ENCODE measurements around the gene MINDY3.

MINDY3 gene

DNA sequence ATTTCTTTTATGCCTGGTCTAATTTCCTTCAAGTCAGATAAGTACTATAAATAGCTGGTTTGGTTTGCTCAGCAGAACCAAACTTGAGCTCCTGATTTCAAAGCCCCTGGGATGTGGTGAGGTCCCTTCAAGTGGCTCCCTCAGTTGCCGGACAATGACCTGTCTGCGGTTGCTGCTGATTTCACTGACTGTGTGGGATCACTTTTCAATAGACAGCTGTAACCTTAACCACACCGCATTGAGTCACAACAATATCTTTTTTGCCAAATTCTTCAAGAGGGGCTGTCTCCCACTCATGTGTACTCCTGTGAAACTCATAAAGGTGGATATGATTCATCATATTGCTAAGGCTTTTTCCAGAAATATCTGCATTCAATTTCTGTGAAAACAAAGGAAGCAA is 117.5 kb downstream of the MINDY3 start:
- ChIA-PET POLR2A (no interaction called here), CTCF (interaction anchor here (0.6 to 1.0 kb wide), 2 partner anchors 18 to 591 kb away, joined by 3 read pairs; no protein-coding TSS in a partner anchor)
- TF ChIP-seq L3MBTL2 (conservative IDR thresholded peaks at IDR 0.05) (no peak), HDGF (IDR thresholded peaks at IDR 0.05; ENCODE audit: borderline replicate concordance) (no peak), BHLHE40 (IDR thresholded peaks at IDR 0.05; ENCODE audit: borderline replicate concordance) (no peak), ELF4 (IDR thresholded peaks at IDR 0.05) (no peak), LEF1 (IDR thresholded peaks at IDR 0.05; ENCODE audit: borderline replicate concordance) (no peak), FOXA1 (IDR thresholded peaks at IDR 0.05) (no peak)
- TF ChIP-seq, protein P1, sequence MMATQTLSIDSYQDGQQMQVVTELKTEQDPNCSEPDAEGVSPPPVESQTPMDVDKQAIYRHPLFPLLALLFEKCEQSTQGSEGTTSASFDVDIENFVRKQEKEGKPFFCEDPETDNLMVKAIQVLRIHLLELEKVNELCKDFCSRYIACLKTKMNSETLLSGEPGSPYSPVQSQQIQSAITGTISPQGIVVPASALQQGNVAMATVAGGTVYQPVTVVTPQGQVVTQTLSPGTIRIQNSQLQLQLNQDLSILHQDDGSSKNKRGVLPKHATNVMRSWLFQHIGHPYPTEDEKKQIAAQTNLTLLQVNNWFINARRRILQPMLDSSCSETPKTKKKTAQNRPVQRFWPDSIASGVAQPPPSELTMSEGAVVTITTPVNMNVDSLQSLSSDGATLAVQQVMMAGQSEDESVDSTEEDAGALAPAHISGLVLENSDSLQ (IDR thresholded peaks at IDR 0.05), result no peak
- DNase-seq (ENCODE audit: extremely low spot score), result no peak

DNA sequence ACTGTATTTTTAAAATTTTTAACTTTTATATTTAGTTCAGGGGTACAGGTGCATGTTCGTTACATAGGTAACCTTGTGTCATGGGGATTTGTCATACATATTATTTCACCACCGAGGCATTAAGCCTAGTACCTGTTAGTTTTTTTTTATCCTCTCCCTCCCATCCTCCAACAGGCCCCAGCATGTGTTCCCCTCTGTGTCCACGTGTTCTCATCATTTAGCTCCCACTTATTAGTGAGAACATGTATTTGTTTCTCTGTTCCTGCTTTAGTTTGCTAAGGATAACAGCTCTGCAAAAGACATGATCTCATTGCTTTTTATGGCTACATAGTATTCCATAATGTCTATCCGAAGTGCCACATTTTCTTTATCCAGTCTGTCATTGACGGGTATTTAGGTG is 118.2 kb downstream of the MINDY3 start:
- TF ChIP-seq BHLHE40 (IDR thresholded peaks at IDR 0.05; ENCODE audit: borderline replicate concordance) (no peak), LEF1 (IDR thresholded peaks at IDR 0.05; ENCODE audit: borderline replicate concordance) (no peak), ARNT (IDR thresholded peaks at IDR 0.05) (no peak), TARDBP (IDR thresholded peaks at IDR 0.05) (no peak), FOXA1 (IDR thresholded peaks at IDR 0.05) (no peak), L3MBTL2 (conservative IDR thresholded peaks at IDR 0.05) (no peak), NFRKB (IDR thresholded peaks at IDR 0.05) (no peak), FOXM1 (IDR thresholded peaks at IDR 0.05; ENCODE audit: borderline replicate concordance) (no peak), CTBP1 (IDR thresholded peaks at IDR 0.05; ENCODE audit: borderline replicate concordance) (no peak)
- TF ChIP-seq, protein P1 (IDR thresholded peaks at IDR 0.05), result no peak
- DNase-seq (ENCODE audit: extremely low spot score), result no peak
- POLR2A ChIA-PET, result no interaction called here
- CTCF ChIA-PET, result interaction anchor here (1.0 kb wide), 1 partner anchor 17 kb away, joined by 3 read pairs; no protein-coding TSS in a partner anchor

DNA sequence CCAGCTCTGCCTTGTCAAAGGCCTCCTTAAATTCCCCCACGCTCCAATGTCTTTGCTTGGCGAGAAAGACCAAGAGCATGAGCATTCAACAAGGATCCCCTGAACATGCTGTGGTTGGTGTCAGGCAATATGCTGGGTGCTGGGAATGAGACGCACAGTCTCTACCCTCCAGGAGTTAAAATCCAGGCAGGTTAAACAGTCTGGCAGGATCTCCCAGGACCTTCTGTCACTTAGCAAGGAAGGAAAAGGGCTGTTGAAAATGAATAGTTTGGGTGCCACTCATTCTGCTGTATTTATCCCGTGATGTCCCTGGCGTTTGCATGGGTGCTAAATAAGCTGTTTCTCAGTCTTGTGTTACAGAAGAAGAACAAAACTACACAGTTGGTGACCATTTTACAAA is 118.7 kb downstream of the MINDY3 start:
- TF ChIP-seq TARDBP (IDR thresholded peaks at IDR 0.05) (no peak), SUZ12 (IDR thresholded peaks at IDR 0.05) (no peak), SP1 (IDR thresholded peaks at IDR 0.05) (no peak), ZNF384 (IDR thresholded peaks at IDR 0.05) (no peak)
- no peak for DNase-seq (ENCODE audit: extremely low spot score)
- CTCF ChIA-PET, result no interaction called here
- POLR2A ChIA-PET, result no interaction called here

DNA sequence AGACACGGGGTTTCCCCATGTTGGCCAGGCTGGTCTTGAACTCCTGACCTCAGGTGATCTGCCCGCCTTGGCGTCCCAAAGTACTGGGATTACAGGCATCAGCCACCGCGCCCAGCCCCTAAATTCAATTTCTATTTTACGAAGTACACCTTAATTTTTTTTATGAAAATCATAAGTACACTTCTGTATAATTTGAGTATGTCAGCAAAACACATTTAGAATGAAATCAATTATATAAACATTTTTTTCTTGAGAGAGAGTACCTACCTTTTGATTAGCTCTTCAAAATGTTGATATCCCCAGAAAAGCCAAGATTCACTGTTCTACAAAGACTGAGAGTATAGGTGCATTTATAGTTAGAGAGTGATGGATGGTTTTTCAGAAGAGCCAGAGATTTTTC is 120.0 kb downstream of the MINDY3 start:
- DNase-seq (ENCODE audit: extremely low spot score), result no peak
- TF ChIP-seq LEF1 (IDR thresholded peaks at IDR 0.05; ENCODE audit: borderline replicate concordance) (no peak), TARDBP (IDR thresholded peaks at IDR 0.05) (no peak), NFRKB (IDR thresholded peaks at IDR 0.05) (no peak), L3MBTL2 (conservative IDR thresholded peaks at IDR 0.05) (no peak), FOXM1 (IDR thresholded peaks at IDR 0.05; ENCODE audit: borderline replicate concordance) (no peak), SUZ12 (IDR thresholded peaks at IDR 0.05) (no peak), CTBP1 (IDR thresholded peaks at IDR 0.05; ENCODE audit: borderline replicate concordance) (no peak)
- POLR2A ChIA-PET, result no interaction called here
- CTCF ChIA-PET, result interaction anchor here (1.1 kb wide), 1 partner anchor 72 kb away, joined by 3 read pairs; no protein-coding TSS in a partner anchor

DNA sequence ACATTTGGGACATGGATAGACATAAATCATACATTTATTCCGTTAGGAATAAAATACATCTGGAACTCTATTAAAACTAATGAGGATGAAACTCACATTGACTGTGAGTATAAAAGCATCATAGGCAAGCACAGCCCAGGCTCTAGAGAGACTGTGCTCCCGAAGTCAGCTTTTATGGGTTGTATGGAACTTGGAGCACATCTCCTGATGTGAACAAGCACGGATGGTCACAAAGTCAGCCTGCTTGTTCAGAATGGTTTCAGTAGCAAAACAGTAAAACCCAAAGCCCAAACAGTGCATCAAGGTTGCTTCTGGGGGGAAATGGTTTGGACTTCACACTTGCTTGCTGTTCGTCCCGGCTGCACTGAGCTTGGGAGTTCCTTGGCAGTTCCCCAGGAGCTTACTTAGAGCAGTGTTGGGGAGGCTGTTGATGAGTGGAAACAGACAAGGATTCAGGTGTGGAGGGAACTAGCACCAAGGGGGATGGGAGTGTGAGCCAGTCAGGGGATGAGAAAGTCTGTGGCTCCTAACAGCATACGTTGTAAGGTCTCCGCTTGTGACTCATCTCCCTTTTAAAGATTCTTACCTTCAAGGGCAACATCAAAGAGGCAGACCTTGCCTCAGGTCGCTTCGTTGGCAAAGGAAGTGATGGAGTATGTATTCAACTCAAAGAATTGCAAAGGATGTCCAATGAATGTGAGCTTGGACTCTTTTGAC is 120.9 kb downstream of the MINDY3 start:
- TF ChIP-seq ARNT (IDR thresholded peaks at IDR 0.05), result no peak
- no peak for TF ChIP-seq FOXM1 (IDR thresholded peaks at IDR 0.05; ENCODE audit: borderline replicate concordance)
- TF ChIP-seq, protein P1 (IDR thresholded peaks at IDR 0.05), result no peak
- no peak for TF ChIP-seq FOXA1 (IDR thresholded peaks at IDR 0.05)
- TF ChIP-seq BHLHE40 (IDR thresholded peaks at IDR 0.05; ENCODE audit: borderline replicate concordance), result no peak
- TF ChIP-seq ZNF384 (IDR thresholded peaks at IDR 0.05), result no peak
- TF ChIP-seq TARDBP (IDR thresholded peaks at IDR 0.05), result no peak
- TF ChIP-seq L3MBTL2 (conservative IDR thresholded peaks at IDR 0.05), result no peak
- TF ChIP-seq HDGF (IDR thresholded peaks at IDR 0.05; ENCODE audit: borderline replicate concordance), result no peak
- no peak for TF ChIP-seq NFRKB (IDR thresholded peaks at IDR 0.05)
- TF ChIP-seq SUZ12 (IDR thresholded peaks at IDR 0.05), result no peak
- TF ChIP-seq FOXK2 (IDR thresholded peaks at IDR 0.05), result no peak
- TF ChIP-seq CTBP1 (IDR thresholded peaks at IDR 0.05; ENCODE audit: borderline replicate concordance), result no peak
- no peak for TF ChIP-seq ELF4 (IDR thresholded peaks at IDR 0.05)
- no peak for TF ChIP-seq SP1 (IDR thresholded peaks at IDR 0.05)
- TF ChIP-seq LEF1 (IDR thresholded peaks at IDR 0.05; ENCODE audit: borderline replicate concordance), result no peak
- ChIA-PET CTCF (interaction anchor here (0.6 kb wide), 2 partner anchors 10 to 306 kb away, joined by 4 to 6 read pairs; no protein-coding TSS in a partner anchor), POLR2A (interaction anchor here (1.0 kb wide), 1 partner anchor 780 kb away, joined by 3 read pairs; no protein-coding TSS in a partner anchor)
- DNase-seq (ENCODE audit: extremely low spot score), result no peak

DNA sequence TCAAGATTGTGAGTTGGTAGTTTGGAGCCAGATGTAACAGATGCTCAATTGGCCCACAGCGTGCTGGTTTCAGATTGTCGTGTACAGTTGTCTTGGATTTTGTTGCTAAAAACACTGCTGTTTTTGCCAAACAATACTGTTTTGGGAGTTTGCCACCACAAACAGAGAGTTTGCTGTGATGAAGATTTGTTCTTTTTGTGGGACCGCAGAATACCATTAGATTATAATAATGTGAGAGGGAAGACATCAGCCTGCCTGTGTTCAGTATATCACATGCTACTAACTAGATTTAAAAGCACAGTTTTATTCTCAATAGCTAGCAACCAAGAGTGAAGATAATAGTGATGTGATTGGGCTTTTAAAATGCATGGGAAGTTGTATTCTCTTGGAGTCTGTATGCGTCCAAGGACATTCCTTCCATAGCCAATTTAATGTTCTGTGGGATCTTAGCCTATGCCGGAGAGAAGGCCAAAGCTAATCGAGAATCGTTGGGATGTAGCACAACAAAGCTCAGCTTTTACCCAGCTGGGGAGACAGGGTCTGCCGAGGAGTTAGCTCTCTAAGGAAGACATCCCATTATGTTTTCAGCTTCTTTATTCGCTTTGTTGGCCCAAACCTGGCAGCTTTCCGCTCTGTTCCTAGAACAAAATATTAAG is 121.9 kb downstream of the MINDY3 start:
- no peak for DNase-seq (ENCODE audit: extremely low spot score)

More for the DNA sequence above, 121.9 kb downstream of the MINDY3 start:
- TF ChIP-seq ZNF384 (IDR thresholded peaks at IDR 0.05) (no peak), BHLHE40 (IDR thresholded peaks at IDR 0.05; ENCODE audit: borderline replicate concordance) (no peak), SP1 (IDR thresholded peaks at IDR 0.05) (no peak), CTBP1 (IDR thresholded peaks at IDR 0.05; ENCODE audit: borderline replicate concordance) (no peak)
- TF ChIP-seq, protein P1 (IDR thresholded peaks at IDR 0.05), result no peak
- CTCF ChIA-PET, result interaction anchor here (0.6 to 1.0 kb wide), 2 partner anchors 9 to 19 kb away, joined by 3 to 4 read pairs; partner anchors contain the start of gene ITGA8
- POLR2A ChIA-PET, result no interaction called here
